HCT116 (cell line): ENCODE data around the gene TNFSF11. TPM values are rescaled to one million over a fixed set of nuclear protein-coding genes. Genes with fewer than 3 reads are reported as not detected.

Experiments
- ATAC-seq: fragments of 200-7000 bp; cut with Tn5 transposase; 2 replicates; pipeline ENCODE4 v1.9.1; 2020; ENCODE audit warnings: mild to moderate bottlenecking, moderate library complexity
- BruUV-seq: library from RNA; stranded (reverse); fragments of 400-500 nt; replicated peaks from 2 replicates; lab custom pipeline; 2021; lab: Mats Ljungman, UMichigan
- CTCF ChIA-PET: fragments of 300-600 bp; sonication (Branson Sonifier 250); formaldehyde crosslinking; loops from one replicate; lab custom pipeline; 2021; ENCODE audit warnings: antibody characterized with exemption; lab: Charles Lee
- POLR2A ChIA-PET: fragments of 300-600, 350-600 bp; sonication (Branson Sonifier 250); formaldehyde crosslinking; loops from one replicate; lab custom pipeline; 2021; ENCODE audit warnings: antibody characterized with exemption; lab: Charles Lee
- RAD21 ChIA-PET, 2 experiments: fragments of 300-600 bp; sonication (Branson Sonifier 250); formaldehyde crosslinking; loops; one replicate each; lab custom pipeline; 2023; ENCODE audit warnings: low total read pairs in 2 of 2; ENCODE audit not compliant: uncharacterized antibody in 2 of 2, unreplicated experiment in 2 of 2, low non-redundant PET in 1 of 2; lab: Charles Lee
- DNase-seq: peaks from one replicate; pipeline ENCODE4 v3.0.0-alpha.2; 2010; ENCODE audit warnings: low read depth, low spot score
- H2AFZ ChIP-seq: fragments of 200-600 bp; shearing (Covaris generic), sonication (generic); 2 replicates; pipeline ENCODE4 v1.6.1; 2017; ENCODE audit warnings: low read depth, mixed run types, mixed read lengths, antibody characterized with exemption, low read length; ENCODE audit not compliant: poor library complexity, severe bottlenecking
- H3K27ac ChIP-seq: 2 replicates; pipeline ENCODE4 v1.5.1; 2012; ENCODE audit warnings: low read depth, low read length
- H3K27me3 ChIP-seq: fragments of 200-600 bp; sonication (generic); 2 replicates; pipeline ENCODE4 v1.6.1; 2016; ENCODE audit warnings: mixed run types, low read length, mixed read lengths; ENCODE audit not compliant: insufficient read depth
- H3K36me3 ChIP-seq, 2 experiments: fragments of 200-500 bp in 1 of 2; fragments of 200-600 bp in 1 of 2; sonication (Bioruptor generic) in 1 of 2; sonication (generic) in 1 of 2; 2 replicates each; pipeline versions ENCODE4 v1.5.1 to v1.6.1; 2014 to 2016; ENCODE audit warnings: low read length in 2 of 2, inconsistent platforms in 1 of 2, mixed read lengths in 1 of 2, mixed run types in 1 of 2; ENCODE audit not compliant: insufficient read depth in 2 of 2, control insufficient read depth in 1 of 2
- H3K4me1 ChIP-seq, 2 experiments: fragments of 200-600 bp in 1 of 2; sonication (generic) in 1 of 2; 2 replicates each; pipeline versions ENCODE4 v1.5.1 to v1.6.1; 2012 to 2017; ENCODE audit warnings: low read length in 2 of 2, inconsistent platforms in 1 of 2, mild to moderate bottlenecking in 1 of 2, mixed read lengths in 1 of 2, mixed run types in 1 of 2, moderate library complexity in 1 of 2; ENCODE audit not compliant: insufficient read depth in 2 of 2, control insufficient read depth in 1 of 2
- H3K4me2 ChIP-seq: fragments of 200-600 bp; sonication (generic); 2 replicates; pipeline ENCODE4 v1.6.1; 2017; ENCODE audit warnings: mixed run types, low read length, mixed read lengths
- H3K4me3 ChIP-seq, 2 experiments: fragments of 200-600 bp in 1 of 2; sonication (generic) in 1 of 2; replicated peaks in 1 of 2; 2 replicates each; pipeline ENCODE4 v1.5.1; 2011 to 2016; ENCODE audit warnings: low read length in 2 of 2, control low read depth in 1 of 2, low read depth in 1 of 2, mild to moderate bottlenecking in 1 of 2, mixed read lengths in 1 of 2, mixed run types in 1 of 2
- H3K79me2 ChIP-seq: fragments of 200-600 bp; sonication (generic); 2 replicates; pipeline ENCODE4 v1.6.1; 2017; ENCODE audit warnings: mild to moderate bottlenecking, mixed run types, low read length, moderate library complexity, mixed read lengths; ENCODE audit not compliant: insufficient read depth
- H3K9ac ChIP-seq: fragments of 200-600 bp; sonication (generic); 2 replicates; pipeline ENCODE4 v1.6.1; 2016; ENCODE audit warnings: low read length, mixed read lengths
- H3K9me2 ChIP-seq: fragments of 200-600 bp; sonication (generic), shearing (Covaris generic); 2 replicates; pipeline ENCODE4 v1.6.1; 2017; ENCODE audit warnings: mixed run types, mild to moderate bottlenecking, moderate library complexity; ENCODE audit not compliant: insufficient read depth
- H3K9me3 ChIP-seq, 2 experiments: fragments of 200-500 bp in 1 of 2; fragments of 200-600 bp in 1 of 2; sonication (Bioruptor generic) in 1 of 2; sonication (generic) in 1 of 2; 2 replicates each; pipeline ENCODE4 v1.6.1; 2014 to 2017; ENCODE audit warnings: low read length in 2 of 2, mixed read lengths in 2 of 2, inconsistent platforms in 1 of 2, low read depth in 1 of 2, mild to moderate bottlenecking in 1 of 2, mixed run types in 1 of 2, moderate library complexity in 1 of 2; ENCODE audit not compliant: control insufficient read depth in 1 of 2, insufficient read depth in 1 of 2
- H4K20me1 ChIP-seq: fragments of 200-600 bp; sonication (generic), shearing (Covaris generic); 2 replicates; pipeline ENCODE4 v1.6.1; 2017; ENCODE audit warnings: mixed run types, mild to moderate bottlenecking, moderate library complexity; ENCODE audit not compliant: insufficient read depth
- ATF3 ChIP-seq: IDR thresholded peaks from 2 replicates; pipeline ENCODE4 v1.6.1; 2012
- CBX3 ChIP-seq: IDR thresholded peaks from 2 replicates; pipeline ENCODE4 v1.6.1; 2012; ENCODE audit warnings: low read depth
- EGR1 ChIP-seq: IDR thresholded peaks from 2 replicates; pipeline ENCODE4 v1.6.1; 2012; ENCODE audit warnings: low read depth
- EZH2 ChIP-seq: fragments of 200-600 bp; sonication (generic); IDR thresholded peaks from 2 replicates; pipeline ENCODE4 v1.6.1; 2017; ENCODE audit warnings: antibody characterized with exemption, mixed run types
- FOSL1 ChIP-seq: IDR thresholded peaks from 2 replicates; pipeline ENCODE4 v1.6.1; 2012; ENCODE audit warnings: low read depth
- MAX ChIP-seq: IDR thresholded peaks from 2 replicates; pipeline ENCODE4 v1.6.1; 2012
- RAD21 ChIP-seq: IDR thresholded peaks from 2 replicates; pipeline ENCODE4 v1.6.1; 2012; ENCODE audit warnings: low read depth, mild to moderate bottlenecking
- SIN3A ChIP-seq: IDR thresholded peaks from 2 replicates; pipeline ENCODE4 v1.6.1; 2012; ENCODE audit warnings: low read depth
- SRF ChIP-seq: IDR thresholded peaks from 2 replicates; pipeline ENCODE4 v1.6.1; 2012; ENCODE audit warnings: low read depth
- TCF7L2 ChIP-seq: IDR thresholded peaks from 2 replicates; pipeline ENCODE4 v1.7.0; 2011; ENCODE audit warnings: borderline replicate concordance, inconsistent platforms; ENCODE audit not compliant: insufficient read depth, insufficient read length; ENCODE audit errors: extremely low read depth
- YY1 ChIP-seq: IDR thresholded peaks from 2 replicates; pipeline ENCODE4 v1.6.1; 2011; ENCODE audit warnings: low read length, low read depth, moderate library complexity, mild to moderate bottlenecking; ENCODE audit not compliant: insufficient replicate concordance; ENCODE audit errors: extremely low read depth
- ZFX ChIP-seq: fragments of 450-650 bp; IDR thresholded peaks from 2 replicates; pipeline ENCODE4 v1.6.1; 2017
- intact Hi-C: fragments of 100-400 bp; cut with micrococcal nuclease; formaldehyde crosslinking; loops from 2 replicates; pipeline ENCODE4 v1.10.0; 2022
- total RNA-seq: library from RNA; stranded (reverse); gene quantifications from one replicate; pipeline ENCODE4 v1.2.1, GENCODE V29; 2021; ENCODE audit not compliant: unreplicated experiment
- TF ChIP-seq, protein P1 (sequence below), 3 experiments: fragments of 200-600 bp in 1 of 3; sonication (generic) in 1 of 3; IDR thresholded peaks in 2 of 3; conservative IDR thresholded peaks in 1 of 3; 2 replicates each; pipeline ENCODE4 v1.5.1; 2012 to 2017; ENCODE audit warnings: low read depth in 2 of 3, low read length in 2 of 3, antibody characterized with exemption in 1 of 3, borderline replicate concordance in 1 of 3, control low read depth in 1 of 3, mild to moderate bottlenecking in 1 of 3, mixed read lengths in 1 of 3, mixed run types in 1 of 3, moderate library complexity in 1 of 3; ENCODE audit not compliant: insufficient read depth in 1 of 3
- TF ChIP-seq, protein P2 (sequence below): IDR thresholded peaks from 2 replicates; pipeline ENCODE4 v1.6.1; 2012; ENCODE audit warnings: low read depth

TNFSF11 gene
- total RNA-seq, 1 experiment from 2014 or later, result not detected

DNA sequence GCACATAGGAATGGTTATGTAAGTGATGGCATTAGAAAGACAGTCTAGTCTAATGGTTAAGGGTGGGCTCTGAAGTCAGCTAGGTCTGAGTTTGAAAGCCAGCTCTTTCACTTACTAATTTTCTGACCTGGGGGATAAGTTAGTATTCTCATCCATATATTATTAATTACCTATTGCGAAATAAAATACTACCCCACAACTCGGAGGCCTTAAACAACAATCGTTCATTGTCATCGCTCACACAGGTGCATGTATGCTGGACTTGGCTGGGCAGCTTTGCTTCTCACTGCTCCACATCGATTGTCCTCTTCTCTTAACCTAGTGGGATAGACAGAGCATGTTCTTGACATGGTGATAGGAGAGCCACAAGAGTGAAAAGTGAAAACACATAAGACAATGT lies 54.7 kb downstream of the TNFSF11 start:
- Histone ChIP-seq H3K79me2 (no peaks in the 10 kb centered on the region), H3K36me3 (no peaks in the 10 kb centered on the region), H3K4me2 (no peak overlapping the region), H3K4me1 (no peaks in the 10 kb centered on the region), H3K9me2 (no peaks in the 10 kb centered on the region), H3K27me3 (peaks cover 25% of the 10 kb centered on the region), H4K20me1 (no peaks in the 10 kb centered on the region), H3K27ac (no peak overlapping the region), H3K9me3 (no peaks in the 10 kb centered on the region), H3K4me3 (no peak overlapping the region), H3K9ac (no peak overlapping the region), H2AFZ (no peak overlapping the region)
- ATAC-seq, result no peak
- DNase-seq, result no peak
- ChIA-PET POLR2A (no interaction called here), CTCF (interaction anchor here (0.7 kb wide), 1 partner anchor 1026 kb away, joined by 3 read pairs; no protein-coding TSS in a partner anchor), RAD21 (no interaction called here)
- intact Hi-C loops, result no loop called here
- no TSS peak for BruUV-seq
- TF ChIP-seq YY1, result no peak
- no peak for TF ChIP-seq FOSL1
- no peak for TF ChIP-seq EGR1
- TF ChIP-seq, protein P1, sequence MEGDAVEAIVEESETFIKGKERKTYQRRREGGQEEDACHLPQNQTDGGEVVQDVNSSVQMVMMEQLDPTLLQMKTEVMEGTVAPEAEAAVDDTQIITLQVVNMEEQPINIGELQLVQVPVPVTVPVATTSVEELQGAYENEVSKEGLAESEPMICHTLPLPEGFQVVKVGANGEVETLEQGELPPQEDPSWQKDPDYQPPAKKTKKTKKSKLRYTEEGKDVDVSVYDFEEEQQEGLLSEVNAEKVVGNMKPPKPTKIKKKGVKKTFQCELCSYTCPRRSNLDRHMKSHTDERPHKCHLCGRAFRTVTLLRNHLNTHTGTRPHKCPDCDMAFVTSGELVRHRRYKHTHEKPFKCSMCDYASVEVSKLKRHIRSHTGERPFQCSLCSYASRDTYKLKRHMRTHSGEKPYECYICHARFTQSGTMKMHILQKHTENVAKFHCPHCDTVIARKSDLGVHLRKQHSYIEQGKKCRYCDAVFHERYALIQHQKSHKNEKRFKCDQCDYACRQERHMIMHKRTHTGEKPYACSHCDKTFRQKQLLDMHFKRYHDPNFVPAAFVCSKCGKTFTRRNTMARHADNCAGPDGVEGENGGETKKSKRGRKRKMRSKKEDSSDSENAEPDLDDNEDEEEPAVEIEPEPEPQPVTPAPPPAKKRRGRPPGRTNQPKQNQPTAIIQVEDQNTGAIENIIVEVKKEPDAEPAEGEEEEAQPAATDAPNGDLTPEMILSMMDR (IDR thresholded peaks at IDR 0.05 in 2 of 3, conservative IDR thresholded peaks at IDR 0.05 in 1 of 3; ENCODE audit: borderline replicate concordance in 1 of 3, insufficient read depth in 1 of 3, low read depth in 2 of 3, low read length in 2 of 3), result no peak

GRCh38 chr13:42631181-42631580 lies 57.2 kb downstream of the TNFSF11 start:
- Histone ChIP-seq H3K9ac (no peak overlapping the region), H3K4me2 (no peak overlapping the region), H3K27me3 (peaks cover 12% of the 10 kb centered on the region; the same call in 1 of the 2 replicates), H2AFZ (no peak overlapping the region), H3K4me3 (no peak overlapping the region), H3K36me3 (no peaks in the 10 kb centered on the region), H3K9me3 (no peaks in the 10 kb centered on the region), H4K20me1 (no peaks in the 10 kb centered on the region), H3K79me2 (no peaks in the 10 kb centered on the region), H3K9me2 (no peaks in the 10 kb centered on the region), H3K4me1 (no peaks in the 10 kb centered on the region), H3K27ac (no peak overlapping the region)
- CTCF ChIA-PET, result no interaction called here
- no TSS peak for BruUV-seq
- RAD21 ChIA-PET, result no interaction called here
- intact Hi-C loops, result no loop called here
- POLR2A ChIA-PET, result no interaction called here
- no peak for ATAC-seq
- no peak for DNase-seq
- no peak for TF ChIP-seq ATF3
- no peak for TF ChIP-seq YY1
- no peak for TF ChIP-seq CBX3
- TF ChIP-seq SRF, result no peak
- TF ChIP-seq TCF7L2, result no peak
- TF ChIP-seq EGR1, result no peak
- TF ChIP-seq EZH2, result no peak
- TF ChIP-seq RAD21, result no peak
- TF ChIP-seq SIN3A, result no peak
- no peak for TF ChIP-seq MAX
- TF ChIP-seq, protein P2, sequence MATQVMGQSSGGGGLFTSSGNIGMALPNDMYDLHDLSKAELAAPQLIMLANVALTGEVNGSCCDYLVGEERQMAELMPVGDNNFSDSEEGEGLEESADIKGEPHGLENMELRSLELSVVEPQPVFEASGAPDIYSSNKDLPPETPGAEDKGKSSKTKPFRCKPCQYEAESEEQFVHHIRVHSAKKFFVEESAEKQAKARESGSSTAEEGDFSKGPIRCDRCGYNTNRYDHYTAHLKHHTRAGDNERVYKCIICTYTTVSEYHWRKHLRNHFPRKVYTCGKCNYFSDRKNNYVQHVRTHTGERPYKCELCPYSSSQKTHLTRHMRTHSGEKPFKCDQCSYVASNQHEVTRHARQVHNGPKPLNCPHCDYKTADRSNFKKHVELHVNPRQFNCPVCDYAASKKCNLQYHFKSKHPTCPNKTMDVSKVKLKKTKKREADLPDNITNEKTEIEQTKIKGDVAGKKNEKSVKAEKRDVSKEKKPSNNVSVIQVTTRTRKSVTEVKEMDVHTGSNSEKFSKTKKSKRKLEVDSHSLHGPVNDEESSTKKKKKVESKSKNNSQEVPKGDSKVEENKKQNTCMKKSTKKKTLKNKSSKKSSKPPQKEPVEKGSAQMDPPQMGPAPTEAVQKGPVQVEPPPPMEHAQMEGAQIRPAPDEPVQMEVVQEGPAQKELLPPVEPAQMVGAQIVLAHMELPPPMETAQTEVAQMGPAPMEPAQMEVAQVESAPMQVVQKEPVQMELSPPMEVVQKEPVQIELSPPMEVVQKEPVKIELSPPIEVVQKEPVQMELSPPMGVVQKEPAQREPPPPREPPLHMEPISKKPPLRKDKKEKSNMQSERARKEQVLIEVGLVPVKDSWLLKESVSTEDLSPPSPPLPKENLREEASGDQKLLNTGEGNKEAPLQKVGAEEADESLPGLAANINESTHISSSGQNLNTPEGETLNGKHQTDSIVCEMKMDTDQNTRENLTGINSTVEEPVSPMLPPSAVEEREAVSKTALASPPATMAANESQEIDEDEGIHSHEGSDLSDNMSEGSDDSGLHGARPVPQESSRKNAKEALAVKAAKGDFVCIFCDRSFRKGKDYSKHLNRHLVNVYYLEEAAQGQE, result no peak
- TF ChIP-seq ZFX, result no peak
